Ascending aorta (tissue), 2 donors: Measurements from ENCODE around the gene HELB. TPM values are rescaled to one million over a fixed set of nuclear protein-coding genes. Genes with fewer than 3 reads are reported as not detected.
A peak's percentile ranks its signal among the peaks of the same experiment; 100 is the strongest.

Source experiments
- DNase-seq, 2 donors: peaks; one replicate each; pipeline ENCODE4 v3.0.0-alpha.2; 2019; ENCODE audit warnings: low spot score in 2 of 2
- H3K27ac ChIP-seq, 2 donors: fragments of 200-600 bp; sonication (generic); one replicate each; pipeline ENCODE4 v1.5.1; 2016 to 2017; ENCODE audit warnings: mild to moderate bottlenecking in 1 of 2
- H3K27me3 ChIP-seq: fragments of 200-600 bp; sonication (generic); one replicate; pipeline ENCODE4 v1.5.1; 2017
- H3K36me3 ChIP-seq, 2 donors: fragments of 200-600 bp; sonication (generic); one replicate each; pipeline ENCODE4 v1.5.1; 2016
- H3K4me1 ChIP-seq, 2 donors: fragments of 200-600 bp; sonication (generic); one replicate each; pipeline ENCODE4 v1.5.1; 2016 to 2017; ENCODE audit warnings: mild to moderate bottlenecking in 1 of 2
- H3K4me3 ChIP-seq, 2 donors: fragments of 200-600 bp; sonication (generic); one replicate each; pipeline ENCODE4 v1.5.1; 2016 to 2017; ENCODE audit warnings: mild to moderate bottlenecking in 1 of 2
- H3K9me3 ChIP-seq, 2 donors: fragments of 200-600 bp; sonication (generic); one replicate each; pipeline ENCODE4 v1.5.1; 2016
- CTCF ChIP-seq, 3 experiments: fragments of 200-600 bp in 2 of 3; fragments of 450-650 bp in 1 of 3; sonication (generic) in 2 of 3; IDR thresholded peaks; one replicate each; pipeline ENCODE4 v1.5.1; 2016 to 2019; ENCODE audit warnings: antibody characterized with exemption in 3 of 3, mild to moderate bottlenecking in 1 of 3, moderate library complexity in 1 of 3
- intact Hi-C: fragments of 100-400 bp; cut with DNase I; formaldehyde crosslinking; loops from one replicate; pipeline ENCODE4 v1.15.1; 2023
- total RNA-seq: library from RNA; depleted of rRNA; stranded (reverse); fragments of >200 nt; gene quantifications from one replicate; pipeline ENCODE4 v1.1.0, GENCODE V29; 2016

HELB gene
- total RNA-seq, 1 donor from 2014 or later: 3.1 TPM

GRCh38 chr12:66268562-66268961 lies 33.7 kb upstream of the HELB start:
- H3K36me3 ChIP-seq: no peaks in the 10 kb centered on the region
- no peak for TF ChIP-seq CTCF (IDR thresholded peaks at IDR 0.05)
- H3K4me3 ChIP-seq: no peak overlapping the region
- no peaks in the 10 kb centered on the region for H3K9me3 ChIP-seq
- DNase-seq: no peak
- no peaks in the 10 kb centered on the region for H3K4me1 ChIP-seq
- no peak overlapping the region for H3K27ac ChIP-seq
- H3K27me3 ChIP-seq: no peaks in the 10 kb centered on the region
- intact Hi-C loops: loop anchor here (5.0 kb wide), 1 partner anchor 424 kb away; no protein-coding TSS in a partner anchor

GRCh38 chr12:66269142-66269541 lies 33.2 kb upstream of the HELB start:
- H3K27ac ChIP-seq: no peak overlapping the region
- no peak for TF ChIP-seq CTCF (IDR thresholded peaks at IDR 0.05)
- DNase-seq: no peak
- intact Hi-C loops: loop anchor here (5.0 kb wide), 1 partner anchor 423 kb away; no protein-coding TSS in a partner anchor
- no peaks in the 10 kb centered on the region for H3K9me3 ChIP-seq
- no peaks in the 10 kb centered on the region for H3K27me3 ChIP-seq
- H3K36me3 ChIP-seq: no peaks in the 10 kb centered on the region
- no peaks in the 10 kb centered on the region for H3K4me1 ChIP-seq
- no peak overlapping the region for H3K4me3 ChIP-seq

GRCh38 chr12:66269757-66270383 lies 32.4 kb upstream of the HELB start:
- H3K4me3 ChIP-seq: no peak overlapping the region
- H3K4me1 ChIP-seq: no peaks in the 10 kb centered on the region
- no peaks in the 10 kb centered on the region for H3K9me3 ChIP-seq
- TF ChIP-seq CTCF (IDR thresholded peaks at IDR 0.05): peak in 2 of 3 experiments; percentile 38 to 70
- H3K36me3 ChIP-seq: no peaks in the 10 kb centered on the region
- no peak overlapping the region for H3K27ac ChIP-seq
- no peak for DNase-seq
- no peaks in the 10 kb centered on the region for H3K27me3 ChIP-seq
- intact Hi-C loops: loop anchor here (5.0 kb wide), 1 partner anchor 422 kb away; no protein-coding TSS in a partner anchor

DNA sequence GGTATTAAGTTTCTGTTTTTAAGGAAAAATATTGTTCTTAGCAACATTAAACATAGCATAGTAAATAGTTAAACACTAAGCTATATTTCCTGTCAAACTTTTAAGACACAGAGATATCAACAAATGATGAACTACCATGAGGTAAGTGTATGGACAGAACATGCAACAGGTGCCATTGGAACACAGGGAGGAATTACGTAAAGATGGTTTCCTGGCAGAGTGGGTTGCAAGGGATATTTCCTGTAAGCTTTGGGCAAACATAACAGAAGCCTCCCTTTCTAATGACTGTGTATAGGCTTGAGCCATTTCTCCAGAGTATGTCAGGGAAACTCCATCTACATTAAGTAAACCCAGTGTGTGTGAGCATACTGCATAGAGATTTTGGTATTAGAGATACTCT lies 31.7 kb upstream of the HELB start:
- H3K4me1 ChIP-seq: no peaks in the 10 kb centered on the region
- no peak for TF ChIP-seq CTCF (IDR thresholded peaks at IDR 0.05)
- no peaks in the 10 kb centered on the region for H3K27me3 ChIP-seq
- no peaks in the 10 kb centered on the region for H3K36me3 ChIP-seq
- intact Hi-C loops: no loop called here
- no peak overlapping the region for H3K27ac ChIP-seq
- DNase-seq: no peak
- no peaks in the 10 kb centered on the region for H3K9me3 ChIP-seq
- H3K4me3 ChIP-seq: no peak overlapping the region

DNA sequence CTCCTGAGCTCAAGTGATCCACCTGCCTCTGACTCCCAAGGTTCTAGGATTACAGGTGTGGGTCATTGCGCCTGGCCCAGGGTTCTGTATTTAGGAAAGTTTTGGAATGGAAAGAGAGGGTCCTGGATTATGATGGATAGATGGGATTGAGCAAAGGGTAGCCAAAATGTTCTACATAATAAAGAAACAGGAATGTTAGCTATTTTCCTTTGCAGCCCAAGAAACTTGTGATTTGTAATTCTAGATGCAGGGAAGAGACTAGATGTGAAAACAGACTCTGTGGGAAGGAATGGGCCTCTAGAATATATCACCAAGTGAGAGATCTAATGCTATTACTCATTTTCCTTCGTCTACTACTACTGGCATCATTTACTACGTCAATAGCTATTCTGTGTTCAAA lies 29.6 kb upstream of the HELB start:
- H3K36me3 ChIP-seq: no peaks in the 10 kb centered on the region
- no peak overlapping the region for H3K27ac ChIP-seq
- TF ChIP-seq CTCF (IDR thresholded peaks at IDR 0.05): no peak
- DNase-seq: no peak
- intact Hi-C loops: no loop called here
- H3K27me3 ChIP-seq: no peaks in the 10 kb centered on the region
- H3K4me1 ChIP-seq: no peaks in the 10 kb centered on the region
- H3K4me3 ChIP-seq: no peak overlapping the region
- H3K9me3 ChIP-seq: no peaks in the 10 kb centered on the region

DNA sequence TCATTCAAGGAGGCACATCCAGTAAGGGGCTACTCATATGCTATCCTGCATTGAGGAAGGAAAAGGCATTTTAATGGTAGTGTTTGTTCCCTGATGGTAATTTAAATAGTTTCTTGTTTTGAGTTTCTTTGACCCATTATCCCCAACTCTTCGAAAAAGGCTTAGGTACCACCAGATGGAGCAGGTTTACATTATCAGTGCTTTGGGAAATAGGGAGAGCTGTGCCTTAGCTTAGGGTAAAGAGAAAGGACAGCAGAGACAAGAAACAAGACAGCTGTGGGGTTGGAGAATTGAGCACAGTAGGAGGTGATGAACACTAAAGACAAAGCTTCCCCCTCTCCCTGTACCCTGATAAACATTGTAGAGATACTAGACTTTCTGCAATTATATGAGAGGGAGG lies 29.1 kb upstream of the HELB start:
- Histone ChIP-seq H3K9me3 (no peaks in the 10 kb centered on the region), H3K4me1 (no peaks in the 10 kb centered on the region), H3K4me3 (no peak overlapping the region), H3K27ac (no peak overlapping the region), H3K36me3 (no peaks in the 10 kb centered on the region), H3K27me3 (no peaks in the 10 kb centered on the region)
- no peak for TF ChIP-seq CTCF (IDR thresholded peaks at IDR 0.05)
- no peak for DNase-seq
- intact Hi-C loops: no loop called here
